HG02798 (cell line): ENCODE data around the gene PCDH19.
A peak's percentile ranks its signal among the peaks of the same experiment; 100 is the strongest.
"Not testable (repeated sequence)": the region's sequence is repeated elsewhere in the genome, so short reads cannot be mapped to it uniquely, and the experiment has no call there.

Experiments
- ATAC-seq: cut with Tn5 transposase; IDR thresholded peaks from one replicate; pipeline ENCODE4 v1.9.1; 2021; ENCODE audit warnings: mild to moderate bottlenecking; ENCODE audit not compliant: unreplicated experiment, poor library complexity

Gene PCDH19

GRCh38 chrX:100409610-100410590 is at the start of gene PCDH19:
PCDH19 (minus strand) TSS chrX:100410273; CDS start chrX:100408597, 1,676 bp downstream.
- no peak for ATAC-seq

GRCh38 chrX:100449696-100450608 is 39.9 kb upstream of the PCDH19 start:
- no peak for ATAC-seq

GRCh38 chrX:100447655-100448397 is 37.8 kb upstream of the PCDH19 start:
- no peak for ATAC-seq

GRCh38 chrX:100445593-100445992 is 35.5 kb upstream of the PCDH19 start:
- no peak for ATAC-seq

- not testable (repeated sequence) for ATAC-seq
These were observed 31.2 kb upstream of the PCDH19 start for GRCh38 chrX:100441321-100441720.

GRCh38 chrX:100440006-100440405 is 29.9 kb upstream of the PCDH19 start:
- no peak for ATAC-seq

- ATAC-seq = no peak
These were observed 25.7 kb upstream of the PCDH19 start for GRCh38 chrX:100435726-100436125.

GRCh38 chrX:100424012-100424411 is 13.9 kb upstream of the PCDH19 start:
- no peak for ATAC-seq

GRCh38 chrX:100418556-100418955 is 8.5 kb upstream of the PCDH19 start:
- no peak for ATAC-seq

- ATAC-seq = no peak
These were observed 7.6 kb upstream of the PCDH19 start for GRCh38 chrX:100417681-100418080.

- peak; percentile 78 for ATAC-seq
These were observed 3.2 kb upstream of the PCDH19 start for GRCh38 chrX:100413229-100413628.

- no peak for ATAC-seq
These were observed 2.0 kb upstream of the PCDH19 start for GRCh38 chrX:100411802-100412715.

- ATAC-seq = no peak
These were observed 1.1 kb upstream of the PCDH19 start for GRCh38 chrX:100410901-100411801.

- no peak for ATAC-seq
These were observed 1.1 kb downstream of the PCDH19 start for GRCh38 chrX:100408713-100409609.

GRCh38 chrX:100407784-100408712 is 2.0 kb downstream of the PCDH19 start:
- ATAC-seq = no peak

- ATAC-seq = no peak
These were observed 2.8 kb downstream of the PCDH19 start for GRCh38 chrX:100407147-100407783.
